Left ventricle myocardium superior (tissue), 1 donor: ENCODE measurements around the gene GRID2. TPM values are rescaled to one million over a fixed set of nuclear protein-coding genes. Genes with fewer than 3 reads are reported as not detected.

Experiments used
- ATAC-seq: fragments of 200-7000 bp; cut with Tn5 transposase; one replicate; pipeline ENCODE4 v1.9.1; 2020; ENCODE audit warnings: mild to moderate bottlenecking, moderate library complexity
- DNase-seq: peaks from one replicate; pipeline ENCODE4 v3.0.0-alpha.2; 2020
- intact Hi-C: fragments of 100-400 bp; cut with micrococcal nuclease; formaldehyde crosslinking; loops from one replicate; pipeline ENCODE4 v1.11.0; 2022
- total RNA-seq: library from RNA; stranded (reverse); fragmentation: NEBNext Ultra II Directional; extraction: Animal tissue kit (Norgen Biotek cat#: 25700); gene quantifications from one replicate; pipeline ENCODE4 v1.2.1, GENCODE V29; 2021
- donor health status: DM: no; HTN: yes; CAD: no; lungs with severe emphysema.

GRID2 gene
- total RNA-seq, 1 donor from 2014 or later = 0.40 TPM

DNA sequence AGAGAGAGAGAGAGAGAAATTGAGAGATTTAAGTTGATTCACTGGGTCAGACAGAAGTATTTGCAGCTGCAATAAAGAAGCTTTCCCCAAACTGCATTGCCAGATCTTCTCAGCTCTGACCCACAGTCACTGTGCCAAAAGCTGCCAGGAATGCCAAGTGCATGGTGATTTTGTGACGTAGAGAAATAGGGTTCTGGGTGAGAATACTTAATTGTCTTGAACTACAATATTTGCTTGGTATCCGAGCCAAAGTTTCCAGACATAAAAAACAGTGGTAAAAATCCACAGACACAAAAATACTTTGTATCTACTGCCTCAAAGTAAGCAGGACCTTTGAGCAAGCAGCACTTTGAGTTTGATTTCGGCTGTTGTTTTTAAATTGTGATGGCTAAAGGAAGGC, 331.1 kb downstream of the GRID2 start:
- ATAC-seq (no peak), DNase-seq (no peak)
- intact Hi-C loops = no loop called here

DNA sequence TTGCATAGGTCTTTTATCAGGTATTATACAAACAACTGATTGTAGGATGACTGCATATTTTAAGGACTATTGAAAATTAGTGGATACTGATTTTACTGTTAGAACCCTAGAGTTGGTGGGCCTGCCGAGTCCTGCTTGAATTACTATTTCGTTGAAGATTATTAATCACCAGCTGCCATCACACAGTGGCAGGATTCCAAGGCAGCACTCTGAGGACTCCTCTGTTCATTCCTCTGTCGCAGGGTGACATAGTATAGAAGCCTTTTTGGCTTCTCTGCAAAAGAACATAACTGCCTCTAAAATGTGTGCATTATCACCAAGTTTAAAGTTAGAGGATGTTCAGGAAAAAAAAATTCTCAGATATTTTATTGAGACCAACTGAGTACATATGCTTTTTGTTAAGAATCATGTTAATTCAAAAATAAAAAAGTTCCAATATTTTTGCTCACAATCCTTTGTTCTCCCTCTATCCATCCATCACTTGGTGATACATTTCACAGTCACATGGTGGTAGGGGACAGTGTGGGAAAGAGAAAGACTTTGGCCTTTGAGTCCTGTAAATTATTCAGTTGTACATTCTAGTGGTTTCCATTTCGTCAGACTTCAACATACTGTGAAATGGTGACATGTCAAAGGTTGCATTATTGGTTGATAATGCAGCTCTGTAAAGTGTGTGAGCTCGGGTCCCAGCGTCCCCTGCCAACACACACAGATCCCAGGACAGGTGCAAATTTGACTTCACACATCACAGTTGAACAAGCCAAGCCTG, 332.5 kb downstream of the GRID2 start:
- ATAC-seq (no peak), DNase-seq (no peak)
- intact Hi-C loops = no loop called here

DNA sequence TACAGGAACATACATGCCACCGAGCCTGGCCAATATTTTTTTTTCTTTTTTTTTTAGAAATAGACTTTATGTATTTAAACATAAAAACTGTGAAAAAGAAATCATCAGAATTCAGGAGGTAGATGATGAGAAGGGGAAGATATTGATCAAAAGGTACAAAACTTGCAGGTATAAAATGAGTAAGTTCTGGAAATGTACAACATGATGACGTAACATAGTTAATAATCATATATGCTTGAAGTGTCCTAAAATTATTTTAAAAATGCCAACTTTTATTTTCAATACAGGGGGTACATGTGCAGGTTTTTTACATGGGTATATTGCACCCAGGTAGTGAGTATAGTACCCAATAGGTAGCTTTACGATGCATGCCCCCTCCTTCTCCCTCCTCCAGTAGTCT, 337.6 kb downstream of the GRID2 start:
- ATAC-seq = no peak
- DNase-seq = no peak
- intact Hi-C loops = no loop called here

DNA sequence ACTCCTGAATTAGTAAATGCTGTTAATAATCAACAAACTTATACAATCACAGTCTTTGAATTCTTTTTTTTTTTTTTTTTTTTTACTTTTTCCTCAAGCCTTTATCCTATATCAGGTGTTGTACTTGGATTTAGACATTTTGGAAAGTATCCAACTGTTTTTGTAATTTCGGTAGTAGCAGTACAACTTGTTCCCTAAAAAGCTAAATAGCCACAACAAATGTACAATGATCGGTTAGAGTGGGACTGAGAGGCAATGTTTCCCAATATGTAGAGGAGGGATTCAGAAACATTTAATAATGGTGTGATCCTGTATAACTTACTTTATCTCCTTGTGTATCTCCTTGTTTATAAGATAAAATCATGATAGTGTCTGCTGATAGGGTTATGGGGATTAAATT, 343.1 kb downstream of the GRID2 start:
- ATAC-seq = no peak
- no peak for DNase-seq
- intact Hi-C loops = no loop called here

DNA sequence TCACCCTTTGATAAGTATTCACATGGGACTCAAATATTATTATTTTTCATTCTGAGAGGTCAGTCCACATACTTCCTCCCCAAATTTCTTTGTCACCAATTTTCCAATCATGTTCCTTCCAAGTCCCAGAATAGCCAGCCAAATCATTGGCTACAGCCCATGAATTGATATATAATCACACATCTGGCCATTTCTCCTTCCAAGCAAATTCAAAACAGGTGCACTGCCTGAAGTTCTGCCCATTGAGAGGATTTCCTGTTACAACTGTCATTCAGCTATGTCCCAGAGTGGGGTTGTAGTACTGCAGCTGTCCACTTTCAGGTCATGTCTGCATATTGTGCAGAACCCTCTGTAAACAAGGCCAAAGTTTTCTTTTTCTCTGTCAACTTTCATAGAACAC, 347.8 kb downstream of the GRID2 start:
- intact Hi-C loops = no loop called here
- DNase-seq (no peak), ATAC-seq (no peak)

DNA sequence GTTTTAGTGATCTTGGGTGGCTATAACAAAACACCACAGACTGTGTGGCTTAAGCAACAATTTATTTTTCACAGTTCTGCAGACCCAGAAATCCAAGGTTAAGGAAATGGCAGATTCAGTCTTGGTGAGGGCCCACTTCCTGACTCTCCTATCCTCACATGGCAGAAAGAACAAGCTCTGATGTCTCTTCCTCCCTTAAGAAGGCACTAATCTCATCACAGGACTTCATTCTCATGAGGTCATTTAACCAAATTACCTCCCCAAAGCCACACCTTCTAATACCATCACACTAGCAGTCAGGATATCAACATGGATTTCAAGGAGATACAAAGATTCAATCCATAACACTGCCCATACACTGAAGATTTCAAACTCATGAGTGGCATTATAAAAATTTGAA, 350.3 kb downstream of the GRID2 start:
- DNase-seq = no peak
- intact Hi-C loops = no loop called here
- no peak for ATAC-seq

DNA sequence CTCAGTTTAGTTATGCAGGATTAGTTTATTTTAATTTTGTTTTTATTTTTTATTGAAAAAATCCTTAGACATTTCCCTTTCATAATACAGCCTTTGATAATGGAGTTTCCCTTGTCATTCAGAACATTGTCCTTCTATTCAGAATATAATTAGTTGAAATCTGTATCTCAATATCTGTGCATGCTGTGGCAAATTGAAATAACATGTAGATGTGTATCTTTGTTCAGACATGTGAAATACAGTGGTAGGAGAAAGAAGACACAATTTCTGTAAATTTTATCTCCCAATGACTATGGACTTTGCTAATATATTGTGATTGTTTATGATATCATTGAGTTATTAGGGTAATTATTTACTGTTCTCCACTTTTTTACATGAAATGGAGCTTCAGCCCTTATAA, 353.9 kb downstream of the GRID2 start:
- ATAC-seq (no peak), DNase-seq (no peak)
- intact Hi-C loops = no loop called here

DNA sequence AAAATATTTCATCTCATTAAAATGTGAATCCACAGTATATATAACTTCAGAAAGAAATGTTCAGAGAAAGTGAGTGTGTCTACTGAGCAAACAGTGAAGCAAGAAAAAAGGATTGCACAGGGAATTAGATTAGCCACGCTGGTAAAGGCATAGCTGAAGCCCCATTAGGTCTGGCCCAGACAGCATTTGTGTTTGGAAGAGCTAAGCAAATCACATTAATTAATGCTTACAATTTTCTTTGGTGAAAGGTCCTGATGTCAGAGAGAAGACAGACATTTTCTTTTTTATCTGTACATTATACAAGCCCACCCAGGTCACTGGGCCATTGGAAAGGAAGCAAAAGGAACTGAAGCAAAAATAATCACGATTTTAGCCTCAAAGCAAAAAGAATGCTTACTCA, 354.6 kb downstream of the GRID2 start:
- ATAC-seq (no peak), DNase-seq (no peak)
- intact Hi-C loops = no loop called here

DNA sequence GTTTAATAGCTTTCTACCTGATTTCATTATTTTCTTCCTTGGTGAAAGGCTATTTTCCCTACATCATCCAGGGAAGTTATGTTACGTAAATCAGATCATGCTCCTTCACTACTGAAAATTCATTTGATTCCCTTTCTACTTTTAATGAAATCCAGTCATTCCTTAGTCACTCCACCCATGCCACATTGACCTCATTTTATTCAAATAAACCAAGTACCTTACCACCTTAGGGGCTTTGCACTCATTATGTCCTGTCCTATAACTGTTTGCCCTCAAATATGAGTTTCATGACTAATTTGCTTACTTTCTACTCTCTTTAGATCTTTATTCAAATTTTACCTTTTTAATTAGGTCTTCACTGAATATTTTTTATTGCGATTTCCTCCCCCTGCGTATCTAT, 374.0 kb downstream of the GRID2 start:
- ATAC-seq = no peak
- no peak for DNase-seq
- intact Hi-C loops = no loop called here

DNA sequence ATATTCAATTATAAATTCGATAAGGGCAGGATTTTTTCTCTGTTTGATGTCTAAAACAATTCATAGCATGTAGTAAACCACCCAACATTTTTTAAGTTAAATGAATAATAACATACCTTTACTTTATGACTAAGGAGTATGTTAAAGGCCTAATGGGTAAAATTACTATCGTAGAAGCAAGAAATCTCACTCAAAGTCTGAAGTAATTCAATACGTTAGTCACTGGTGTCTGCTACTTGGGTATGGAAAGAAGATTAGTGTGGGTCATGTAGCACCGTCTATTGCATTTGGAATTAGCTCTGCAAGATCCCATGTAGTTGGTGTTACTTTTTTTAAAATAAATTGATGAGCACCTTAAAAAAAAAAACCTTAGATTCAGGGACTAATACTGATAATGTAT, 374.5 kb downstream of the GRID2 start:
- ATAC-seq (no peak), DNase-seq (no peak)
- intact Hi-C loops = no loop called here

DNA sequence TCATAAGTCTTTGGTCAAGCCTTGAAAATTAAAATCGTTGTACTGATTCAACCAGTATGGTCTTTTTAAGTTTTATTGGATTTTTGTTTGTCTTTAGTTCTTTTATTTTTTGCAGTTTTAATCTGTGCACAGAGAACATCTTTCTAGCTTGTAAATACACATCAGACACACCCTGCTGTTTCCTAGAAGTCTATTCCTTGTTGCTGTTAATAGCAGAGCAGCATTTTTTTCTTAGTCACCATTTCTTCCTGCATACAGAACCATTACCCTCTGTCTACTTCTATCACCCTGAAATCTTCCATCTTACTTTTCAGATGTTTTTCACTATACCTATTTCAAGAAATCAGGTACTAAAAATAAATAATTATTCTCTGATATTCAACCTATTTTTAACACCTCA, 375.4 kb downstream of the GRID2 start:
- no peak for DNase-seq
- no peak for ATAC-seq
- intact Hi-C loops = no loop called here

DNA sequence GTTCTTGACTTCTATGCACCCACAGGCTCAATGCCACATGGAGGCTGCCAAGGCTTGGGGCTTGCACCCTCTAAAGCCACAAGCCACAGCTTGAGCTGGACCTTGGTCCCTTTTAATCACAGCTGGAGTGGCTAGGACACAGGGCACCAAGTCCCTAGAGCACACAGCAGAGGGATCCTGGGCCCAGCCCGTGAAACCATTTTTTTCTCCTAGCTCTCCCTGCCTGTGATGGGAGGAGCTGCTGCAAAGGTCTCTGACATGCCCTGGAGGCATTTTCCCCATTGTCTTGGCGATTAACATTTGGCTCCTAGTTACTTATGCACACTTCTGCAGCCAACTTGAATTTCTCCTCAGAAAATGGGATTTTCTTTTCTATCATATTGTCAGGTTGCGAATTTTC, 410.9 kb downstream of the GRID2 start:
- ATAC-seq (no peak), DNase-seq (no peak)
- intact Hi-C loops = no loop called here

DNA sequence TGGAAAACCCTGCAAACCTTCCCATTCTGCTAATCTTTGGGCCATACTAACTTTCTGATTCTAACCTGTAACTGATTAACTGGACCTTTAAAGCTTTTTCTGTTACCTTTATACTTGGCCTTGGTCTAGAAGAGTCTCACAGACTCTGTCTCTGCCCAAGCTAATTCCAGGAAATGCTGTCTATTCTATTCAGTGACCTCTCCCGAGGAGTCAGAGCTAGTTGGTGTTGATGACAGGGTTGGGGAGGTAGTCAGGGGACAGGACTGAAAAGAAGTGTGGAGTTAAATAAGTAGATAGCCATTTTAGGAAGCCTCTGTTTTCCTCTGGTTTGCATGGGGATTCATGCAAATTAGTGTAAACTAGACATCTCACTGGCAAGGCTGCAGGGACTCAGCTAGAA, 429.5 kb downstream of the GRID2 start:
- intact Hi-C loops = no loop called here
- DNase-seq = no peak
- ATAC-seq = no peak

DNA sequence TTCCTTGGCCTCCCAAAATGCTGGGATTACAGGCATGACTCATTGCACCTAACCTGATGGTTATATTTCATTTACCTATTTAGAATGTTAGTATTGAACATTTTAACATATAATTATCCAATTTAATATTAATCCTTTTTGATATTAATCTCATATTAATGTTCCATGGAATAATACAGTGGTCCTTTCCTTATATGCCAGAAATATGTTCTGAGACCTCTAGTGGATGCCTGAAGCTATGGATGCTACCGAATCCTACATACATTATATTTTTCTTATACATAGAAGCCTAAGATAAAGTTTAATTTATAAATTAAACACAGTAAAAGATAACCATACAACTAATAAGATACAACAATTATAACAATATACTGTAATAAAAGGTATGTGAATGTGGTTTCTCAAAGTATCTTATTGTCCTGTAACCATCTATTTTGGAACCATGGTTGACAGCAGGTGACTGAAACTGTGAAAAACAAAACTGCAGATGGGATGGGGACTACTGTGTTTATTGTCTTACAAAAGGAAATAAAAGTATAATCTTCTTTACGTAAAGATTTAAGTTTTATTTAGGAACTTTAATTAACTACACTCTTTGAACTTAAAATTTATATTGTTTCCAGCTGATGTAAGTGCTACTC, 431.4 kb downstream of the GRID2 start:
- intact Hi-C loops = no loop called here
- DNase-seq = no peak
- no peak for ATAC-seq

DNA sequence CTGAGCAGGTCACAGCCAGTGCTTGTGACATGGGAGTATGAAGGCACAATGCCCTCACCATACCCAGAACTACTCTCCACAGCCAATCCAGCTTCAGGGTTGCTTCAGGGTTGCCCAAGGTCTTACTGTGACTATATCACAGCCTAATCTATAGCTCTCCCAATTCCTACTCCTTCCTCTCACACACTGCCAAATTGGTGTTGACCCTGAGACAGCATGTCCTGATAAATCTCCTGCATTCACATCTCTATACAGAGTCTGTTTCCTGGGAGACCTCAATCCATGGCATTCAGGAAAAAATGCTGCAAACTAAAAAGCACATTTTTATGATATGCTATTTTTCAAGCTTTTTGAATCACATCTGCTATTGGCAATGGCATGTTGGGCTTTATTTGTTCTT, 456.7 kb downstream of the GRID2 start:
- DNase-seq = no peak
- intact Hi-C loops = no loop called here
- ATAC-seq = no peak

DNA sequence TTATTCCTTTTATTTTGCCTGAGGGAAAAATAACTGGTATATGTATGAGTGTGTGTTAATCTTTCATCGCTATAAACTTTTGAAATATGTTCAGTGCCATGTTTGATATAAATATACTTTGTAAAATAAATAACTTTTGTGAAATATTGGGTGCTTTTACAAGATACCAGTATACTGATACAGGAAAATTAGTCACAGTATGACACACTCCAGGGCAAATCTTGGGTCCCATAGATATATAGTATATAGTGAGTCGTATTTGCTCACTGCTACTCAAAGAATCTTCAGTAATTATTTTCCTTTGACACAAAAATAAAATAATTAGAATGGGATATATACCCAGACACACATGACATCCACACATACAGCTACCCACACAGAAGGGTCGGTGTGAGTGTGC, 472.3 kb downstream of the GRID2 start:
- intact Hi-C loops = no loop called here
- ATAC-seq = no peak
- no peak for DNase-seq

DNA sequence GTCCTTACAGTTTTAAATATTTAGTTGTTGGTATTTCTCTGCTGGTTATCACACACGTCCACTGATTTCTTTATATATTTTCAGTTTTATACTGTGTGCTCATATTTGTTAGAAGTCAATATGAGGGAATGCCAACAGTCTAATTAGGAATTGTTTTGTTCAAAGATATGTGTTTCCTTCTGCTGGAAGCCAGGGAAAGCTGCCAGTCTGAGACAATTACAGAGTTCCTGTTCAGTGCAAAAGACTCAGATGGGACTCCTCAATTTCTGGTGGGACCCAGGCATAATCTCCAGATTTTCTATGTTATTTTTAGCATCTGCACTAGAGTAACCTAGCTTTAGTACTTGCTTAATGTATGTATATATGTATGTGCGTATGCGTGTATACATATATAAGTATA, 486.0 kb downstream of the GRID2 start:
- ATAC-seq (no peak), DNase-seq (no peak)
- intact Hi-C loops = no loop called here

DNA sequence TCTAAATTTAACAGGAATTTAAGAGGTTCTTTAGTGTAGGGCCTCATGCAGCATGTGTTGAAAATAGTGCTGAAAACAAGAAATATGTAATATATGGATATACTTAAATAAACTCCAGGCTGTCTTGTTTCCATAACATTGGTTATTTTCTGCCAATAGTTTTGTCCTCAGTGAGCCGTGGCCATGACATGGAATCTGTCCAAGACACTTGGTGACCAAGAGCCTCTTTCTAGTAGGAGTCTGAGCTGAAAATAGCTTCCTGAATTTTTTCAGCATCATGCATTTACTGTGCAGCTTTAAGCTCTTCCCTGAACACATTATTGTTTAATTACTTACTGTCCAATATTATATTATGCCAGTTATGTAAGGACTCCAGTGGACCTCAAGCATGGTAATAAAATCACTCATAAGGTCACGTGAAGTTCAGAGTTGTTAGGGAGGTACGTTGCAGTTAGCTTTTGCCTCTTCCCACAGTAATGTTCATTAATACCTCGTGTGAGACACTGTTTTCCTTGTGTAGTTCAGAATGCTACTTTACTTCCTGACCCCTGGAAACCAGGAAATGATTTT, 488.2 kb downstream of the GRID2 start:
- no peak for ATAC-seq
- intact Hi-C loops = no loop called here
- no peak for DNase-seq

DNA sequence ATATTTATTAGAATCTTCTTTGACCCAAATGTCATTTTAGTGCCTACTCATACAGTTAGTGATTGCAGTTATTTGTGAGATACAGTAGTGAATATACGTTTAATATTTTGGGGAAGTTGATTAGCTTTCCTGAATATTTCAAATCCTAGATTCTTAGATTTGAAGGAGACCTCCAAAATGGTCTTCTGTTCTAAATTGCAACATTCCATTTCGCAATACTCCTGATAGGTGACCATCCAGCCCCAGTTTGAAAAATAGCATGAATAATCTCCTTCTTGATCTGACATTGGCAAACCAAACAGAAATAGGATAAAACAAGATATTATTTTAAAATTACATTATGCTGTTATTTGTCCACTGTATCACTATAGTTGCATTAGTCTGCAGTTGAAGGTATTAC, 505.6 kb downstream of the GRID2 start:
- DNase-seq = no peak
- ATAC-seq = no peak
- intact Hi-C loops = no loop called here

DNA sequence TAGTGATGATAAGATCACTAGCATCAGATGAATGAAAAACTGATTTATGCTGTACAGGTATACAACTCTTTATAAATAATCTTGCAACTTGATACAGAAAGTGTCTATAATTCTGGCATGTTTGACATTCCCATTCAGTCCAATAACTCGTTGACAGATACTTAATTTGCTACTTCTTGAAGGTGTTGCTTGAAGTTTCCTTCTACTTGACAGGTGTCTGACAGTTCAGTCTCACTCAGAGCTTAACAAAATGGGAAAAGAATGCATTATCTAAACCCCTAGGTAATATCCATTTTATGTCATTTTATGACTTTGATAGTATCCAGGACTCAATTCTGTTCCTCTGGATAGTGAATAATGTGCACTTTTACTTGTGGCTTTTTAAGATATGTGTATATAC, 508.9 kb downstream of the GRID2 start:
- no peak for ATAC-seq
- DNase-seq = no peak
- intact Hi-C loops = no loop called here

DNA sequence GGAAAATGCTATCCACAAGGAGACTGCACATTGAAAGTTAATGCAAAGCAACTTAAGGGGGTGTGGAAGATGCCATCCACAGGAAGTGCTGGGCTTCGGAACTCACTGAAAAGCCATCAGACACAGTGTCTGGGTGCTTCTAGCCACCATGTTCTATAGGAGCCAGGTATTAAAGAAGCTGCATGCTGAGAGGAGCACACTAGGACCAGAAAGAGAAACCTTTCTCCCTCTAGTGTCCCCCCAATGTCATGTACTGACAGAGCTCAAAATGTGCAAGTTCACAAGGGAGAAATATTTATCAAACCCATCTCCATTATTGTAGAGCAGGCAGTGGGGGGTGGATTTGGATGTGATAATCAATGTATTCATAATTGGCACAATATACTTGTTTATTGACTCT, 510.9 kb downstream of the GRID2 start:
- DNase-seq (no peak), ATAC-seq (no peak)
- intact Hi-C loops = no loop called here
